BJ (cell line): ENCODE measurements around the gene SP3. TPM values are rescaled to one million over a fixed set of nuclear protein-coding genes. Genes with fewer than 3 reads are reported as not detected.

Experiments used
- CTCF ChIA-PET: fragments of 350-600 bp; formaldehyde crosslinking; extraction: SDS; loops from one replicate; lab custom pipeline; 2021; ENCODE audit warnings: antibody characterized with exemption, inconsistent platforms; lab: Yijun Ruan, JAX
- POLR2A ChIA-PET: fragments of 300-600 bp; sonication (Branson Sonifier 250); formaldehyde crosslinking; extraction: SDS; loops from one replicate; lab custom pipeline; 2021; ENCODE audit warnings: antibody characterized with exemption; lab: Charles Lee
- DNase-seq: peaks from one replicate; pipeline ENCODE4 v3.0.0-alpha.2; 2011; ENCODE audit warnings: low read depth
- H3K27me3 ChIP-seq: 2 replicates; pipeline ENCODE4 v1.6.0; 2011; ENCODE audit warnings: low read length; ENCODE audit not compliant: control insufficient read depth, insufficient read depth
- H3K36me3 ChIP-seq: 2 replicates; pipeline ENCODE4 v1.5.1; 2011; ENCODE audit warnings: low read length; ENCODE audit not compliant: control insufficient read depth, insufficient read depth
- H3K4me3 ChIP-seq: 2 replicates; pipeline ENCODE4 v1.5.1; 2011; ENCODE audit warnings: low read depth, mild to moderate bottlenecking, control low read depth, low read length
- CTCF ChIP-seq: IDR thresholded peaks from 2 replicates; pipeline ENCODE4 v1.5.1; 2011; ENCODE audit warnings: low read depth, mild to moderate bottlenecking, control low read depth, inconsistent platforms, low read length, moderate library complexity; ENCODE audit not compliant: insufficient read depth
- polyA plus RNA-seq: library from polyadenylated mRNA; depleted of rRNA; stranded (reverse); fragments of >200 nt; gene quantifications from 2 replicates; pipeline ENCODE4 v1.2.3, GENCODE V29; 2011

The SP3 gene
- polyA plus RNA-seq, 1 experiment = 33.2 TPM

- Histone ChIP-seq H3K4me3 (no peak overlapping the region), H3K36me3 (no peaks in the 10 kb centered on the region), H3K27me3 (no peaks in the 10 kb centered on the region)
- ChIA-PET CTCF (interaction anchor here (0.6 kb wide), 1 partner anchor 13 kb away, joined by 4 read pairs; no protein-coding TSS in a partner anchor), POLR2A (interaction anchor here (0.6 to 0.7 kb wide), 2 partner anchors 21 to 606 kb away, joined by 3 to 9 read pairs; no protein-coding TSS in a partner anchor)
- TF ChIP-seq CTCF = no peak
- no peak for DNase-seq
Measured at GRCh38 chr2:173985605-173985992, 20.4 kb upstream of the SP3 start.

GRCh38 chr2:173984866-173985604, 19.9 kb upstream of the SP3 start:
- ChIA-PET POLR2A (interaction anchor here (0.6 to 0.7 kb wide), 2 partner anchors 21 to 607 kb away, joined by 3 to 9 read pairs; no protein-coding TSS in a partner anchor), CTCF (interaction anchor here (0.6 kb wide), 1 partner anchor 13 kb away, joined by 4 read pairs; no protein-coding TSS in a partner anchor)
- H3K27me3 ChIP-seq = no peaks in the 10 kb centered on the region
- H3K36me3 ChIP-seq = no peaks in the 10 kb centered on the region
- DNase-seq = no peak
- no peak overlapping the region for H3K4me3 ChIP-seq
- TF ChIP-seq CTCF = no peak

DNA sequence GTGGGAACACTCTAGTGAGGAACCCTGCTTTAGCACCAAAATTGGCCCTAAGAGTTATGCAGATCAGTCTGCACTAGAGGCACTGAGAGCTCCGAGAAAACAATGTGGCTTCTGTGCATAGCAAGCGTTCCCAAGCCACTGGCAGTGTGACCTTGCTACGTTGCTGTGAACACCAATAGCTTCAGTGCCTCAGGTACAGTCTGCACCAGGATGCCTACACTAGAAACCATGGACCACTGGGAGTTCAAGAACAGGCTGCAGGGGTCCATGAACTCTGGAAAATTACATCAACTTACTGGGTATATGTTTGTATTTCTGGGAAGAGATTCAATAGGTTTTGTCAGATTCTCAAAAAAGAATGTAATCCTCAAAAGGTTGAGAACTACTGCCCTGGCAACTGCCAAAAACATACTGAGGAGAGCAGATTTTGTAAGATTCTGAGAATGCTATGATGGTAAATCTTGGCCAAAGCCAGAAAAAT, 18.3 kb upstream of the SP3 start:
- no peak for TF ChIP-seq CTCF
- no peak overlapping the region for H3K4me3 ChIP-seq
- no peaks in the 10 kb centered on the region for H3K27me3 ChIP-seq
- ChIA-PET POLR2A (no interaction called here), CTCF (interaction anchor here (1.6 kb wide), 1 partner anchor 12 kb away, joined by 5 read pairs; no protein-coding TSS in a partner anchor)
- H3K36me3 ChIP-seq = no peaks in the 10 kb centered on the region
- no peak for DNase-seq

- Histone ChIP-seq H3K27me3 (no peaks in the 10 kb centered on the region), H3K4me3 (no peak overlapping the region), H3K36me3 (no peaks in the 10 kb centered on the region)
- no peak for TF ChIP-seq CTCF
- ChIA-PET POLR2A (interaction anchor here (0.8 kb wide), 1 partner anchor 10 kb away, joined by 3 read pairs; no protein-coding TSS in a partner anchor), CTCF (interaction anchor here (1.6 kb wide), 1 partner anchor 13 kb away, joined by 5 read pairs; no protein-coding TSS in a partner anchor)
- DNase-seq = no peak
Measured at GRCh38 chr2:173982918-173983317, 17.7 kb upstream of the SP3 start.

DNA sequence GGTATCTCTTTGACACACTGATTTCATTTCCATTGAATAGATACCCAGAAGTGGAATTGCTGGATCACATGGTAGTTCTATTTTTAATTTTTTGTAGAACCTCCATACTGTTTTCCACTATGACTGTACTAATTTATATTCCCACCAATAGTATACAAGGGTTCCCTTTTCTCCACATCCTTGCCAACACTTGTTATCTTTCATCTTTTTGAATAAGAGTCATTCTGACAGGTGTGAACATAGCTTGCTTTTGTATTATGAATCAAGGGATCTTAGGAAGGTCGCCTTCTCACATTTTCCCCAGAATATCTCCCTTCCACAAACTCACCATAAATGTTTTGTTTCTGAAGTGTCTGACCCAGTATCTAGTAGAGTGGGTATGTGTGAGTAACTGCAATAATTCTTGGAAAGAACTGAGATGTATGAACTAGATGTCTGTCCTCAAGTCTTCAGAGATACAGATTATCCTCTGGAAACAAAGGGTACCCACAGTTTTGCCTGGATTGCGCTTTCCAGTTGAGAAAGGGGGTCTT, 17.1 kb upstream of the SP3 start:
- Histone ChIP-seq H3K36me3 (no peaks in the 10 kb centered on the region), H3K4me3 (no peak overlapping the region), H3K27me3 (no peaks in the 10 kb centered on the region)
- POLR2A ChIA-PET = interaction anchor here (0.8 kb wide), 1 partner anchor 10 kb away, joined by 3 read pairs; no protein-coding TSS in a partner anchor
- CTCF ChIA-PET = interaction anchor here (1.1 to 1.6 kb wide), 2 partner anchors 14 to 52 kb away, joined by 3 to 5 read pairs; no protein-coding TSS in a partner anchor
- TF ChIP-seq CTCF = no peak
- no peak for DNase-seq
